SU-DHL-6 (cell line): Measurements from ENCODE around the gene CTNNBL1.

Experiments used
- H2AFZ ChIP-seq: fragments of 200-600 bp; sonication (generic); 2 replicates; pipeline ENCODE4 v1.6.1; 2014; ENCODE audit warnings: low read depth, mild to moderate bottlenecking, moderate library complexity, mixed read lengths, antibody characterized with exemption, low read length; ENCODE audit not compliant: severe bottlenecking
- H3F3A ChIP-seq: fragments of 200-600 bp; shearing (Covaris generic); 2 replicates; pipeline ENCODE4 v1.6.0; 2016; ENCODE audit warnings: antibody characterized with exemption, mild to moderate bottlenecking; ENCODE audit not compliant: insufficient read depth
- H3K27ac ChIP-seq: fragments of 200-600 bp; sonication (generic); 2 replicates; pipeline ENCODE4 v1.5.1; 2016; ENCODE audit warnings: low read depth, mild to moderate bottlenecking, low read length, moderate library complexity, mixed read lengths
- H3K27me3 ChIP-seq: fragments of 200-600 bp; sonication (generic), shearing (Covaris generic); 2 replicates; pipeline ENCODE4 v1.6.0; 2014; ENCODE audit warnings: mild to moderate bottlenecking, low read length
- H3K36me3 ChIP-seq: fragments of 200-600 bp; sonication (generic); 2 replicates; pipeline ENCODE4 v1.6.1; 2014; ENCODE audit warnings: mild to moderate bottlenecking, low read length, mixed read lengths
- H3K4me2 ChIP-seq: fragments of 300-600, 200-600 bp; shearing (Covaris generic), sonication (generic); 2 replicates; pipeline ENCODE4 v1.6.0; 2014; ENCODE audit warnings: low read length, low read depth, mild to moderate bottlenecking; ENCODE audit not compliant: poor library complexity, severe bottlenecking
- H3K4me3 ChIP-seq: fragments of 200-600 bp; sonication (generic); 2 replicates; pipeline ENCODE4 v1.5.1; 2014; ENCODE audit warnings: antibody characterized with exemption, low read length, mild to moderate bottlenecking, mixed read lengths; ENCODE audit not compliant: insufficient read depth, poor library complexity, severe bottlenecking
- H3K79me2 ChIP-seq: fragments of 200-600 bp; sonication (generic); 2 replicates; pipeline ENCODE4 v1.6.1; 2014; ENCODE audit warnings: mild to moderate bottlenecking, low read length, moderate library complexity; ENCODE audit not compliant: insufficient read depth
- H3K9ac ChIP-seq: fragments of 200-600 bp; sonication (generic); 2 replicates; pipeline ENCODE4 v1.7.0; 2014; ENCODE audit warnings: mild to moderate bottlenecking, low read length
- H3K9me2 ChIP-seq: fragments of 200-600 bp; sonication (generic); replicated peaks from 2 replicates; pipeline ENCODE4 v1.6.1; 2014; ENCODE audit warnings: low read length; ENCODE audit not compliant: insufficient read depth
- H3K9me3 ChIP-seq: fragments of 200-600 bp; sonication (generic); 2 replicates; pipeline ENCODE4 v1.6.1; 2014; ENCODE audit warnings: low read length, mixed read lengths; ENCODE audit not compliant: insufficient read depth
- H4K20me1 ChIP-seq: fragments of 200-600 bp; sonication (generic); 2 replicates; pipeline ENCODE4 v1.6.1; 2014; ENCODE audit warnings: low read depth, mild to moderate bottlenecking, antibody characterized with exemption, low read length, moderate library complexity, mixed read lengths
- CTCF ChIP-seq: fragments of 200-600 bp; sonication (generic); IDR thresholded peaks from one replicate; pipeline ENCODE4 v1.5.1; 2017; ENCODE audit warnings: antibody characterized with exemption, mild to moderate bottlenecking, low read length, moderate library complexity; ENCODE audit not compliant: insufficient read depth, poor library complexity, severe bottlenecking
- EZH2phosphoT487 ChIP-seq: fragments of 200-600 bp; sonication (generic), shearing (Covaris generic); conservative IDR thresholded peaks from 2 replicates; pipeline ENCODE4 v1.6.1; 2018; ENCODE audit warnings: mild to moderate bottlenecking, antibody characterized with exemption, low read length, moderate library complexity, mixed read lengths

Gene CTNNBL1

GRCh38 chr20:37735541-37735940 lies 41.7 kb downstream of the CTNNBL1 start:
- Histone ChIP-seq H3F3A (no peaks in the 10 kb centered on the region), H3K9me2 (no peaks in the 10 kb centered on the region), H3K9me3 (no peaks in the 10 kb centered on the region), H2AFZ (no peak overlapping the region), H4K20me1 (no peaks in the 10 kb centered on the region; the same call in 1 of the 2 replicates), H3K79me2 (peaks cover 1% of the 10 kb centered on the region; the same call in 1 of the 2 replicates), H3K36me3 (0 out of 2 replicates have a peak, but pooled peaks cover 7% of the 10 kb centered on the region), H3K27ac (no peak overlapping the region), H3K4me3 (no peak overlapping the region), H3K9ac (no peak overlapping the region), H3K4me2 (no peak overlapping the region), H3K27me3 (no peaks in the 10 kb centered on the region)
- TF ChIP-seq CTCF (no peak), EZH2phosphoT487 (no peak)

- Histone ChIP-seq H3K27ac (no peak overlapping the region), H3K36me3 (0 out of 2 replicates have a peak, but pooled peaks cover 7% of the 10 kb centered on the region)
- TF ChIP-seq CTCF: no peak
- no peak for TF ChIP-seq EZH2phosphoT487
Measured at GRCh38 chr20:37736132-37736531, 42.3 kb downstream of the CTNNBL1 start.

GRCh38 chr20:37737826-37738420 lies 44.1 kb downstream of the CTNNBL1 start:
- no peak overlapping the region for H3K4me2 ChIP-seq
- H2AFZ ChIP-seq: no peak overlapping the region
- H3K9me3 ChIP-seq: no peaks in the 10 kb centered on the region
- H3K4me3 ChIP-seq: no peak overlapping the region
- no peaks in the 10 kb centered on the region for H3K27me3 ChIP-seq
- H4K20me1 ChIP-seq: no peaks in the 10 kb centered on the region
- 0 out of 2 replicates have a peak, but pooled peaks cover 5% of the 10 kb centered on the region for H3K36me3 ChIP-seq
- H3K9ac ChIP-seq: no peak overlapping the region
- no peak overlapping the region for H3K27ac ChIP-seq
- H3F3A ChIP-seq: no peaks in the 10 kb centered on the region
- no peak for TF ChIP-seq EZH2phosphoT487
- no peak for TF ChIP-seq CTCF
- no peaks in the 10 kb centered on the region for H3K9me2 ChIP-seq
- no peaks in the 10 kb centered on the region; the same call in 1 of the 2 replicates for H3K79me2 ChIP-seq

More at GRCh38 chr20:37736132-37736531, 42.3 kb downstream of the CTNNBL1 start:
- Histone ChIP-seq H3K4me3 (no peak overlapping the region), H3K27me3 (no peaks in the 10 kb centered on the region), H3K9ac (no peak overlapping the region), H3K79me2 (no peaks in the 10 kb centered on the region), H3K9me3 (no peaks in the 10 kb centered on the region), H3K9me2 (no peaks in the 10 kb centered on the region), H4K20me1 (no peaks in the 10 kb centered on the region; the same call in 1 of the 2 replicates), H3F3A (no peaks in the 10 kb centered on the region), H2AFZ (no peak overlapping the region), H3K4me2 (no peak overlapping the region)
